HG03354 (cell line): ENCODE measurements around the gene RPUSD1.
"Not testable (repeated sequence)": the region's sequence is repeated elsewhere in the genome, so short reads cannot be mapped to it uniquely, and the experiment has no call there.

Experiments
- ATAC-seq: cut with Tn5 transposase; IDR thresholded peaks from one replicate; pipeline ENCODE4 v1.9.1; 2021; ENCODE audit warnings: mild to moderate bottlenecking; ENCODE audit not compliant: unreplicated experiment, poor library complexity, severe bottlenecking

RPUSD1 gene, protein sequence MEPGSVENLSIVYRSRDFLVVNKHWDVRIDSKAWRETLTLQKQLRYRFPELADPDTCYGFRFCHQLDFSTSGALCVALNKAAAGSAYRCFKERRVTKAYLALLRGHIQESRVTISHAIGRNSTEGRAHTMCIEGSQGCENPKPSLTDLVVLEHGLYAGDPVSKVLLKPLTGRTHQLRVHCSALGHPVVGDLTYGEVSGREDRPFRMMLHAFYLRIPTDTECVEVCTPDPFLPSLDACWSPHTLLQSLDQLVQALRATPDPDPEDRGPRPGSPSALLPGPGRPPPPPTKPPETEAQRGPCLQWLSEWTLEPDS

DNA sequence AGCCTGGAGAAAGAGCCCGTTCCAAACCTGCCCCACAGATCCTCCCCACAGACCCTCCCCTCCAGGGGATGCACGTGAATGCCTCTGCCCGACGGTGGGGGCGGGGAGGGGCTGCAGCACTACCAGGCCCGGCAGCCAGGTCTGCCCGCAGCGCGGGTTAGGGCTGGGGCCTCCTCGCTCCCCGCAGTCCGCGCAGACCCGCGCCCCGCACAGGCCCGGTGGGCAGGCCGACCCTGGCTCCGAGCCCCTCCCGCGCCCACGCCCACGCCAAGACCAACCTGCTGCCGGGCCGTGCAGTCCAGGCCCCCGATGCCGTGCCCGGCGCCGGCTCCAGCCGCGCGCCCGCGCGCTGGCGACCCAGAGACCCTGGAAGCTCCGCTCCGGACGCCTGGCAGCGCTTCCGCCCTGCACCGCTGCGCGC lies at the start of gene RPUSD1:
RPUSD1 (minus strand) TSS at position 404 of the 421 bp plus-strand sequence. CDS start 644 bp downstream, outside the sequence.
- ATAC-seq = peak; percentile 30

DNA sequence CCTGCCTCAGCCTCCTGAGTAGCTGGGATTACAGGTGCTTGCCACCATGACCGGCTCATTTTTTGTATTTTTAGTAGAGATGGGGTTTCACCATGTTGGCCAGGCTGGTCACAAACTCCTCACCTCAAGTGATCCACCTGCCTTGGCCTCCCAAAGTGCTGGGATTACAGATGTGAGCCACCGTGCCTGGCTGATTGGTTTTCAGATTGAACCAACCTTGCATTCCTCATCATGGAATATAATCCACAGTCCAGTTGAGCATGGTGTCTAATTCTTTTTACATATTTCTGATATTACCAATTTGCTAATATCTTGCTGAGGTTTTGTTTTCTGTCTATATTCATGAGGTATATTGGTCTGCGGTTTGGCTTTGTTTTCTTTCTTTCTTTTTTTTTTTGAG lies 48.6 kb upstream of the RPUSD1 start:
- ATAC-seq = not testable (repeated sequence)

DNA sequence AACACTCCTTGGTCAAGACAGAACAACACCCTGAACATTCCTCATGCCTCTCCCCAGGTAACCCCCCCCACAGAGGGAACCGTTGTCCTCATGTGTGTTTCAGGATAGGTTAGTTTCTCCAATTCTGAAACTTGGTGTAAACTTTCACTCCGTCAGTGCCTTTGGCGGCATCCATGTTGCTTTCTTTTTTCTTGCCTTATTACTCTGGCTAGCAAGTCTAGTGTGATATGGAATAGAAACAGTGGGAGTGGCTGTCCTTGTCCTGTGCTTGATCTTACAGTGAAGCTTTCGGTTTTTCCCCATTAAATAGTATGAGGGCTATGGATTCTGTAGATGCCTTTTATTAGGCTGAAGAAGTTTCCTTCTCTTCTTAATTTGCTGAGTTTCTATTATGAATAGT lies 48.0 kb upstream of the RPUSD1 start:
- ATAC-seq = no peak

DNA sequence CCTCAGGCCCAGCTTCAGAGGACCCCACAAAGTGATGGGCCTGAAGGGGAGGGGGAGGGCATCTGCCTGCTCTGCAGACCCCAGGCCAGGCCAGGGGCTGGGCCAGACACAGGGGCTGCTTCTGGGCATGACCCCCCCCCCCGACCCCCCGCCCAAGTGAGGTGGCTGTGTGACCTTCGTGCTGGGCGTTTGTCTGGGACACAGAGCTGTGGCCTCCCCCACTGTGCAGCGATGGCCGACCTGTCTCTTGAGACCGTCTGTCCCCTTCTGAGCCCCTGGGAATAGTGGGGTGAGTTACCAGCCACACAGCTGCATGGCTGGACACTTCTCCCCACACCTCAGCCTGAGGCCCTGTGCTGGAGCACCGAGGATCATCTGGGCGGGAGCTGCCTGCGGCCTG lies 47.2 kb upstream of the RPUSD1 start:
- no peak for ATAC-seq

DNA sequence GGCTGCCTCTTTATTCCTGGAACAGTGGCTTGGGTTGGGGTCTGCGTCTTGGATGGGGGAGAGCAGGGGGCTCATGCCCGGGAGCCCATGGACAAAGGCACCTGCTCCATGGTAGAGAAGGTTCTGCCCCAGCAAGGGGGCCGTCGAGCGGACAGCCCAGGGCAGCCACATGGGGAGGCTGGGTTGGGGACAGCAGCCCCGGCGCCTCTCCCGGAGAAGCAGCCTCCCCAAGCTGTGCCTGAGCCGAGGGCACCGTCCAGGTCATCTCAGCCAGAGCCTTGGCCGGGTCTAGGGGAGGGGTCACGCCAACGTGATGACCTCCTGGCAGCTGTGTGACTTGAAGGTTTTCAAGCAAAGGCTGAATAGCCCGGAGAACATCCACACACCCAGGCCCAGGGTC lies 45.2 kb upstream of the RPUSD1 start:
- ATAC-seq = no peak

DNA sequence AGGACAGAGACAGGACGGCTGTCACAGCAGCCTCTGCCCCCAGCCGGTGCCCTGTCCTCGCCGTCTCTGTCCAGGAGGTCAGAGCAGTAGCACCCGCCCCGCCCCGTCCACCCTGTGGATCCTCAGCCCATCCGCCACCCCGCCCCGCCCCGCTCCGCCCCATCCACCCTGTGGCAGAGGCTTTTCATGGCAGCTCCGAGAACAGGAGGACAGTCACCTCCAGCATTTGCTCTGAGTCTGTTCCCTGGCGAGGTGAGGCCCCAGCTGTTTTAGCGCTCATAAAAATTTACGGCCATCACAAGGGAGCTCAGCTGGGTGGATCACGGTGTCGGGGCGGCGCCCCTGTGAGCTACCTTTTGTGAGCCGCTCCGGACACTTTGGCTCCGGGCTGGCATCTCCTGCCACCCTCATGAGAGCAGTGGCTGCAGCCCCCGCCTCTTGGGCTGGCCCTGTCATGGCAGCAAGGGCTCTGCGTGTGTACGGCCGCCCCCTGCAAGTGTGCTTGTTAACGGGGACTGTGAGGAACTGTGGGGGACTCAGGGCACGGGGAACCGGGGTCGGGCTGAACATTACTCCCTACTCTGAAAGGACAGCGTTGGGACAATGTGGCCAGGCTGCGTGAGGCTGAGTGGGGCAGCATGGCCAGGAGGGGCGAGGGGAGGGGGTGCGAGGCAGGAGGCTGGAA lies 44.6 kb upstream of the RPUSD1 start:
- ATAC-seq = no peak

DNA sequence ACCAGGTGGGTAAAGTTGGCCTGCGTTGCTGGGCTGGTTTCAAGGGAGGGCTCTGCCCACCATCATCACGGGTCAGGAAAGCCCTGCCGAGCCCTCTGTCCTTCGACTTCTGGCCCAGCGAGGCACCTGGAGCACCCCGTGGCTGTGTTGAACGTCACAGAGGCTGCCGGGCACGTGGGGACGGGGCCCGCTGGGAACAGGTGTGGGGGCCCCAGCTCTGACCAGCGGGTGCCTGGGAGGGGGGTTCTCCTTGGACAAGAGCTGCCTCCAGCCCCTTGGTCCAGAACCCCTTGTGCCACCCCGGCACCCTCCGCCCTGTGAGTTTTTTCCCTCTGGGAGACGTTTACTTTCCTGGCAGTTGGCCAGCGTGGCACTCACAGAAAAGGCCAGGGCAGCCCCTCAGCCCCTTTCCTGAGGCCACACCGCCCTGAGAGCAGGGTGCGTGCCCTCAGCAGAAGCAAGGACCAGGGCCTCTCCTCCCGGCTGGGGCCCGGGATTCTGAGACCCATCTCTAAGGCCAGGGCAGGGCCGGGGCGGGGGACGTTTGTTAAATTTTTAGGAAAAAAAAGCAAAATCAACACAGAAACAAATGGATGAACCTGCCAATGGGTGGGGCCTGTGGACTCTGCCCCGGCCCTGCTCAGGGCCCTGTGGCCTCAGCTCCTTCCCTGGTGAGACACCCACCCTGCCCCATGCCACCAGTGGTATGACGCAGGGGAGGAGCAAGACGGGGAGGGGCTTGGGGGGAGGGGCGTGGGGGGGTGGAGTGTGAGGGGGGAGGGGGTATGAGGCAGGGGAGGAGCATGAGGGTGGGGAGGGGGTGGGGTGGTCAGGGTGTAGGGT lies 43.6 kb upstream of the RPUSD1 start:
- ATAC-seq = no peak

DNA sequence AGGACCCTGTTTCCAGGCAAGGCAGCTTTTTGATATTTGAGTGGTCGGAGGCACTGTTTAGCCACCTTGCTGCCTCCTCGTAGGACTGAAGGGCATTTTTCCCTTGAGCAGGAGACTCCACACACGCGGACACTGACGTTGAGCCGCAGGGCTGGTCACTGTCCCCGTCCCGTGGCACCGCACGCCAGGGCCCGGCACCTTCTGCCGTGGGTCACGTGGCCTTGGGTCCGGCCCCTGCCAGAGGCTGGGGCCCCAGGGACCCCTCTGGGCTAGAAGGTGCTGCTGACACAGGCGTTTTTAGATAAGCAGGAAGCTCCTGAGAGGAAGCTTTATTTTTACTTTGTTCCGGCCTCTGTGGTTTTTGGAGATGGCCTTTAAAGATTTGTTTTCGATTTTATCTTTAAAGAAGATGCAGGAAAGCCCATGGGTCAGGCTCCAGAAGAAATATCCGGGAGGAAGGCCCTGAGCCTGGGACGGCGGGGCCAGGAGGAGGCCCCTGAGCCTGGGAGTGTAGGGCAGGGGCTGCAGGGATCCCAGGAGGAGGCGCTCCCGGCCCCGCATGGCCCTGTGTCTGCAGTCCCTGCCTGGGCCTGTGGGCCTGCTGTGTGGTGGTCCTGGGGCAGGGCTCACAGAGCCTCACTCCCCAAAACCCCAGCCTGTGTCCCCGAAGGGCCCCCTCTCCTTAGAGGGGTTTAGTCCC lies 42.8 kb upstream of the RPUSD1 start:
- ATAC-seq = no peak

DNA sequence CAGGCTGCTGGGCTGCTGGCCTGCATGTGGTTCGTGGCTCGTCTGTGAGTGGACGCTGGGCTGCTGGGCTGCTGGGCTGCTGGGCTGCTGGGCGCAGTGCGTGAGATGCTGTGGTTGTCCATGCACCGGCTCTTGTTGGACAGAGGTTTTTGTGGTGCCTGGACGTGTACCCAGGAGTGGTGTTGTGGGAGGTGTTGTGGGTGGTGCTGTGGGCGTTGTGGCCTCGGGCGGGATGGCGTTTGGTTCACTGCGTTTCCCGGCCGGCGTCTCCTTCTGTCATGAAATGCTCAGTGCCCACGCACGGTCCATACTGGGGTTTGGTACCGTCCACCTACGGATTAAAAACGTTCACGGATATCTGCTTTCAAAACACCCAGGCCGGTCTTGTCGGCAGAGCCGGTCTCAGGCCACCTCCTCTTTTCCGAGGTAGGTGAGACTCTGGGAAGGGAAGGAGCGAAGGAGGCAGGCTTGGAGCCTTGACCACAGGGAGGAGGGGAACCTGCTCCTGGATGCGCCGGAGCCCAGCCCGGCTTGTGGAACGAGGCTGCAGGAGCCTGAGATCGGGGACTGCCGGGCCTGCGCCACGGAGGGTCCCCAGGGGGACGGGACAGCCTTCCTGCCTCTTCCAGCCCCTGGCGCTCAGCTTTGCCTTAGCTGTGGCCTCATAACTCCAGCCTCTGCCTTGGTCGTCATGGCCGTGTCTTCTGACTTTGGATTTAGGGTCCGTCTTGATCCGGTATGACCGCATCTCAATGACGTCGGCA lies 42.1 kb upstream of the RPUSD1 start:
- no peak for ATAC-seq

DNA sequence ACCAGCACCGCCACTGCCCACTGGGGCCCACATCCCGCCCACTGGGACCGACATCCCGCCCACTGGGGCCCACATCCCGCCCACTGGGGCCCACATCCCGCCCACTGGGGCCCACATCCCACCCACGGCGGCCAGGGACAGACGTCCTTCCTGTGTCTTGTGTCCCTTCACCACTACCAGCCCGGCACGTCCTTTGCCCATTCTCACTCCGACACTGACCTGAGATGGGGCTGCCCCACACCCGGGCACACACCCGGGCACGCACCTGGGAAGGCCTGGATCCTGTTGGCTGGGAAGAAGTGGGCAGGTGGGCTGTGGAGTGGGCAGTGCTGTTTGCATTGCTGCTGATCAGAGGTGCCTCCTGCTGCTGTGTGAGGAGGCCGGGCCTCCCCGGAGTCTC lies 40.7 kb upstream of the RPUSD1 start:
- no peak for ATAC-seq

DNA sequence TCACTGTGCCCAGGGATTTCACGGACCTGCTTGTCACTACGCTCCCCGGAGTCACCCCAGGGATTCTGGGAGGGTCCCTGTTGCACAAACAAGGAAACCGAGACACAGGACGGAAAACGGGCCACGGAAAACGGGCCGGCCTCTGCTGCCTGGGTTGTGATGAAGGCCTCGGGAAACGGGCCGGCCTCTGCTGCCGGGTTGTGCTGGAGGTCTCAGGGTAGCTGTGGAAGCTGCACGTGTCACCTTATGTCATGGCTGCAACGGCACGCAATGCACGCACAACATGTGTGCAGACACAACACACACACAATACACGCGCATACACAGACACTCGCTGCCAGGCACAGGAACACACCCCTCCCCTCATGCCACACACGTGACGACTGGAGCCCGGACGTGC lies 39.3 kb upstream of the RPUSD1 start:
- no peak for ATAC-seq

DNA sequence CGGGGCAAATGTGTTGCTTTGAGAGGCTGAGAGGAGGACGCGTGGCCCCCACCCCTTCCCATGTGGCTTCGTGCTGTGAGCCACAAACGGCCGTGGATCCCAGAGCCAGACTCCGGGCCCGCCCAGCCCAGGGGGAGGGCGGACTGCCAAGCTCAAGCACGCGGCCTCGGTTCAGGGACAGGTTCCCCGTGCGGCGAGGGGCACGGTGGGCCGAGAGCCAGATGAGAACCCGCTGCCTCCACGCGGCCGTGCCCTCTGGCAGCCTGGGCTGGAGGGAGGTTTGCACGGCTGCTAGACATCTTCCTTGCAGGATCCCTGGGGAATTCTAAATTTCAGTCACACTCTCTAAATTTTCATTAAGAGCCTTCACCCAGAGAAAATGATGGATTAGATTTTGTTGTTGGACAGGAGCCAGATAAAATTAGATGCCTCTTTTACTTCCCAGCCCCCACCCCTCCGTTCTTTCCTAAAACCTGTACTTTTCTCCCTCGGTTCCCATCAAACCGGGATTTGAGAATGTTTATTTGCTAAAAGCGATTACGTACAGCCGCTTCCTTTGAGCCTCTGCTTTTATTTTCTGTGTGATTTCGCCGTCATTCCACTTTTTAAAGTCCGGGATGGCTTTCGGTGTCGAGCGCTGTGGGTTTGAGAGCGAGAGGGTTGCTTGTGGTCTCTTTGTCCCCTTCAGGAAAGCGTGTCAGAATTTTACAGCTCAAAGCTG lies 37.3 kb upstream of the RPUSD1 start:
- ATAC-seq = no peak

DNA sequence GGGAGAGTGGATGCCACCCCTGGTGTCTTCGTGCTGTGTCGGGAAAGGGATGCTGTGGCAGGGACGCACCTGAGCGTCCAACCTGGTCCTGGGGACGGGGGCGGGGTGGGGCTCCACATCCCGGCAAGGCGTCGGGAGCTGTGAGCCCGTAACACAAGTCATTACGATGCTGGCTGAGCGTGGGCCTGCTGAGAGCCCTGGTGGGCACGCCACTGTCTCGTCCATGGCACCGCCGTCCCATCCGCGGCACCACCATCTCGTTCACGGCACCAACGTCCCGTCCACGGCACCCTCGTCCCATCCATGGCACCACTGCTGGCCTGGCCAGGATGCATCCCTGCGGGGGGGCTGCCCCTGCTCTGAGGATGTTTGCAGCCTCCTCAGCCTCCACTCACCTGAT lies 36.4 kb upstream of the RPUSD1 start:
- no peak for ATAC-seq

DNA sequence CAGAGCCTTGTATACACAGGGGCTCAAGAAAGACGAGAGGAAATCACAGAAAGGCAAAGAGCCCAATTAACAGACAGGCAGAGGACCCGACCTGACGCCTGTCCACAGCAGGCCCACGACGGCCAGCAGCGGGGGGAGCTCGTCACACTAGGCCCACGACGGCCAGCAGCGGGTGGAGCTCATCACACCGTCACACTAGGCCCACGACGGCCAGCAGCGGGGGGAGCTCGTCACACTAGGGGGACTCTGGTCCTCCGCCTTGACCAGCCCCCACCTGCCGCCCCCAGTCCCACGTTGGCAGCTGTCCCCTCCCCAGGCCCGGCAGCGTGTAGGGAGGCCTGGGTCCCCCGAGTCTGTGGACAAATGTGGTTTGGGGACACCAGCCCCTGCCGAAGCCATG lies 36.0 kb upstream of the RPUSD1 start:
- no peak for ATAC-seq

DNA sequence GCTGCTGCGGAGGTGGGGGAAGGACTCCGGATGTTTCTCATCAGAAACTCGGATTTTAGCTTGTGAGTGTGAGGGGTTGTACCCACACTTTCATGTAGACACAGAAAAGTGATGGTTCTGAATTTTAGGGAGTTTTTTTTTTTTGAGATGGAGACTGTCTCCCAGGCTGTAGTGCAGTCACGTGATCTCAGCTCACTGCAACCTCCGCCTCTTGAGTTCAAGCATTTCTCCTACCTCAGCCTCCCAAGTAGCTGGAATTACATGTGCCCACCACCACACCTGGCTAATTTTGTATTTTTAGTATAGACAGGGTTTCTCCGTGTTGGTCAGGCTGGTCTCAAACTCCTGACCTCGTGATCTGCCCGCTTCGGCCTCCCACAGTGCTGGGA lies 34.7 kb upstream of the RPUSD1 start:
- ATAC-seq = no peak

DNA sequence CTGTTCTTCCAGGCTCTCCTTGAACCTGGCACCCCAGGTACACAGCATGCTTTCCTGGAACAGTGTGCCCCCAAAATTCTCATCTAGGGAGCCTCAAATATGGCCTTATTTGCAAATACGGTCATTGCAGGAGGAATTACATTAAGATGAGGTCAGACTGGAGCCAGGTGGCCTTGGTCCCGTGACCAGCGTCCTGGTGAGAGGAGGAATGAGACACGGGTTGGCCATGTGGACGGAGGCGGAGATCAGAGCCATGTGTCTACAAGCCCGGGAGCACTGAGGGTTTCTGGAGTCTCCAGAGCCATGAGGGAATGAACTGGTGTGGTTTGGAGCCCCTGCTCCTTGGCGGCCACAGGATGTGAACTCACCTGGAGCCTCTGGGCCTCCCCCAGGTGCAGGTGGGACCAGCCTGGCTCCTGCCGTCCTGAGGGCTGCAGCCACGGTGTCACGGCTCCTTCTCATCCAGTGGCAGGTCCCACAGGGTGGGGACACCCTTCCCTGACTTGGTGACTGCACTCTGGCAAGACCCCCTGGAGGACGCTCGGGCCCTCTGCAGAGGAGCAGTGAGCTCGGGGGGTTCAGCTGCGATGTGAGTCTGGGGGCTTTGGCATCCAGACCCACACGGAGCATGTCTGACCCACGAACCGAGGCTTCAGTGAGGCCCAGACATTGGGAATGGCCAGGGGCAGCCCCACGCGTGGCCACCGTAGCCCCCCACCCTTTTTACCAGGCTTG lies 34.2 kb upstream of the RPUSD1 start:
- no peak for ATAC-seq

DNA sequence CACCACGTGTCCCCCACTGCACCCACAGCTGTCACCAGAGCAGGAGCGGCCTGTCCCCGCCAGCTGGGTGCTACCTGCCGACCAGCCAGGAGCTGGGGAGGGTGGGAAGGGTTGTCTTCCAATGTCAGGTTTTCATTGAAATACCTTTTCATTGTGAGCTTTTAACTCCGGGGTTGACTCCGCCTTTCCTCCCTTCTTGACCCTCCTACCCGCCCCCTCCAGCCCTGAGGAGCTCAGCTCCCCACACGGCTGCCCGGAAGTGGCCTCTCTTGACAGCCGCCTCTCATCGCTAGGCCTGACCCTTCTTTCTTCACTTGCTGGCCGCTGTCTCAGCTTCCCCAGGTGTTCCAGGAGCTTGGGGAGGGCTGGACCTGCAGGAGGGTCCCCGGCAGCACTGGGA lies 33.6 kb upstream of the RPUSD1 start:
- no peak for ATAC-seq

DNA sequence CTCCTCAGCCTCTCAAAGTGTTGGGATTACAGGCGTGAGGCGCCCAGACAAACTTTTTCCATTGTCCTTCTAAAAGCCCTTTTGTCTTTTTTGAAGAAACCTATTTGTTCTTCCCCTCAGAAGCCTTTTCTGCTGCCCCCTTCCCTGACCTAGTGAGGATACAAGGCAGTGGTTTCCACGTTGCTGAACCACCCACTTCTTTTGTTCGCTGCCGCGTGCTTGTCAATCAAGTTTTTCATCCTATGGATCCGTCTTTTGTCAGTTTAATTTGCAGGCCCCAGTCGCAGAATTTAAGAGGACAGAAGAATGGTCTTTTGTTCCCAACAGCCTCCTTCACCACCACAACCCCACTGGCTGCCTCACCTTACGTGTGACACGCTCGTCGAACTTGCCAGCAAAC lies 32.6 kb upstream of the RPUSD1 start:
- ATAC-seq = no peak
